SK-MEL-5 (cell line): ENCODE measurements around the gene TTC7B. TPM values are rescaled to one million over a fixed set of nuclear protein-coding genes. Genes with fewer than 3 reads are reported as not detected.

Experiments used
- DNase-seq: peaks from one replicate; pipeline ENCODE4 v3.0.0-alpha.2; 2016; ENCODE audit warnings: low read depth, low spot score
- in situ Hi-C: cut with HindIII; loops from 2 replicates; pipeline ENCODE4 v1.10.0; 2016; ENCODE audit warnings: low sequenced_read_pairs, high pct_unique_total_duplicates, low pct_unique_long_range_greater_than_20kb
- total RNA-seq: library from RNA; depleted of rRNA; stranded (reverse); fragments of >200 nt; shearing (Covaris generic); gene quantifications from 2 replicates; pipeline ENCODE4 v1.2.3, GENCODE V29; 2014

Gene TTC7B
- total RNA-seq, 1 experiment from 2014 or later, result 31.1 TPM

DNA sequence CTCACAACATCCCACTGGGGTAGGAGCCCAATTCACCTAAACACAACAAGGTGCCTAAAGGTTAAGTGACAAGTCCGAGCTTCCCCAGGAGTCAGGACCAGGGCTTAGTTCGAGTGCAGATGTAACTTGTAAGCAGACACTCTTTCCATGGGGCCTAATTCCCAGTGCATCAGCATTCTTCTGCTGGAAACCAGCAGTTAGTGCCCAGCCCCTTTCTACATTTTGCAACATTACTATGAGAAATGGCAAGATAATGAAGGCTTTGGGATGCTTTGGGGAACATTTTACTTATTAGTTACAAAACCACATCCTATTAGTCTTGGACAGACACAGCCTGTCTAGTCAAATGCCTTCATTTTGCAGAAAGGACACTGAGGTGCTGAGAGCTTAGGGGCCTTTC lies 239.6 kb downstream of the TTC7B start:
- DNase-seq, result no peak
- in situ Hi-C loops, result no loop called here

DNA sequence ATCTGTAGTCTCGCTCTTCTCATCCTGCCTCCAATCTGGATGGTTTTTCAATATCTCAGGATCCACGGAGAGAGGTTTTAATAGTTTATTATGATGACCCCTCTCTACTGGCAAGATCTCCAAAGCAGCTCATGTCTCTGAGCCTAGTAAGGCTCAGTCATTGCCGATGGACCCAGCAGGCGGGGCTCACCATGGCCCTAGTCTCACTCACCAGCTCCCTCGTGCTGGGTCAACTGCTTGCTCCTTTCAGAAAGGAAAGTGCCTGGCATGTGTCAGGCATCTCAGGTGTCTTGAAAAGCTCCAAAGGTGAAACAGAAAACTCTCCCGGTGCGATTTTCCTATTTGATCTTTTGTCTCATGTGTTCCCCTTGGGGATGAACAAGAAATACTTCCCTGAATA lies 240.4 kb downstream of the TTC7B start:
- in situ Hi-C loops, result no loop called here
- no peak for DNase-seq

DNA sequence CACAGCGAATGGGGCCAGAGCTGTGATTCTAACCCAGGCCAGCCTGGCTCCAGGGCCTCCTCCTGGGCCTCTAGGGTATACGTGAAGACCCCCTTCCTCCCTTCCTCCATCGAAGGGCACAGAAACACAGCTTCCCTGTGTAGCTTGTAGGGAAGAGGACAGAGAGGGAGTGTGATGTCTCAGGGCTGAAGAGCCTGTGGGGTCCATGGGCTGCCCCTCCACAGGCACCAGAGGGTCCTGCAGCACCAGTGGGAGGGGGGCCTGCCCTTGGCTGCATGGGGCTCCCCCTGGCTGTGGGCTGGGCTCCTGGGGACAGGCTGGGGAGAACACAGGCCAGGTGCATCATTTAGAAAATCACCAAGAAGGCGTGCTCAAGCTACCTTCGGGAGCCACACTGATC lies 240.9 kb downstream of the TTC7B start:
- in situ Hi-C loops, result no loop called here
- DNase-seq, result no peak

DNA sequence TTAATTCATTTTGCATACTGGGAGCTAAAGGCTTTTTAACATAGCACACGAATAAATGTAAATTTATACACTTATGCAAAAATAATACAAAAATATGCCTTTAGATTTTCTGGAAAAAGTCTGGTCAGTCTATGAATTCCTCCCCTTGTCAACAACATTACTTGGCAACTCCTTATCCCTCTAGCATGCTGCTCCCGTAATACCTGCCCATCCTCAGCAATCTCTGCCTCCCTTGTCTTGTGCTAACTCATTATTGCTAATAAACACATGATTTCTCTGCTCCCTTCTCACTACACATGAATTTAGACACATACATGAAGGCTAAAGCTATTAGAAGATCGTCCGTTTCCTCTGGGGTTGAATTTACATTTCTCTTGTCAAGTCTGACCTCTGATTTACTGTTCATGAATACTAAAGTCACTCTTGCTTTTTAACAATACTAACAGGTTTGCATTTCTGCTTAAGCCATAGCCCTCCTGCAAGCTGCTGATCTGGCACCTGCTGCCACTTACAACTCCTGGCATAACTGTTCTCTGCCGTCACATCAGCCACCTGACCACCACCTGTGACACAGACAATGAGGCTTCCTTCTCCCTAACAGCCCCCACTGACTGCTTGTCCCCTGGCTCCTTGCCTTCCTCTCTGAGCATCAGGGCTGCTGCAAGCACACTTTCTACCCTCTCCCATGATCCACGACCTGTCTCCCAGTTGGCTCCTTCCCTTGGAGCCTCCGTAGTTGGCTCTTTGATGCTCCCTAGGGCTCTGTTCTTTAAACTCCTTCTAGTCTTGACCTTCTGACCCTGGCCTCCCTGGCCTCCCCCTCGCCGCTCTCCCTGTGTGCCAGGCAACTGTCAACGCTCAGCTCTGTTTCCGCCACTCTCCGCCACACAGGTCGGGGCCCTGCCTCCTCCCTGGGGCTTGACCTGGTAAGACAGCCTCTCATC lies 241.8 kb downstream of the TTC7B start:
- DNase-seq, result no peak

DNA sequence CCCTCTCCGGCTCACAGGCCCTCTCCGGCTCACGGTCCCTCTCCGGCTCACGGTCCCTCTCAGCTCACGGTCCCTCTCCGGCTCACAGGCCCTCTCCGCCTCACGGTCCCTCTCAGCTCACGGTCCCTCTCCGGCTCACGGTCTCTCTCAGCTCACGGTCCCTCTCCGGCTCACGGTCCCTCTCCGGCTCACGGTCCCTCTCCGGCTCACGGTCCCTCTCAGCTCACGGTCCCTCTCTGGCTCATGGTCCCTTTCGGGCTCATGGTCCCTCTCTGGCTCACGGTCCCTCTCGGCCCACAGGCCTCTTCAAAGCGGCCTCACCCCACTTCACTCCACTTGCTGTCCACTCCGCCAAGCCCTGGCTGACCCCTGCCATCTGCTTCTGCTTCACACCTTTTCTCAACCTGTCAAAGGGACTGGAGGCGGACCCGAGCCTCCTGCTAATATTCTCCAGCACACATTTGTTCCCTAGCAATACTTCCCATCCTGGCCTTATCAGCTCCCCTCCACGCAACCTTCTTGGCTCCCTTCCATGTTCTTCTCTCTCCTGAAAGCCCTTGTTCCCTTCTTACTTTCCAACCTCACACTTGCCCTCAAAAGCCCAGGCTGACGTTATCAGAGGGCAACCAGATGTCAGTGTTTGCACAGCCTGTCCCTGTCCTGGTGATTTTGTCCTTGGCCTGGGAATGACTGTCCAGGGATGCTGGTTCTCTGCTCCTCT lies 242.7 kb downstream of the TTC7B start:
- DNase-seq, result no peak
- in situ Hi-C loops, result no loop called here

More for the DNA sequence above, 241.8 kb downstream of the TTC7B start:
- in situ Hi-C loops, result no loop called here

DNA sequence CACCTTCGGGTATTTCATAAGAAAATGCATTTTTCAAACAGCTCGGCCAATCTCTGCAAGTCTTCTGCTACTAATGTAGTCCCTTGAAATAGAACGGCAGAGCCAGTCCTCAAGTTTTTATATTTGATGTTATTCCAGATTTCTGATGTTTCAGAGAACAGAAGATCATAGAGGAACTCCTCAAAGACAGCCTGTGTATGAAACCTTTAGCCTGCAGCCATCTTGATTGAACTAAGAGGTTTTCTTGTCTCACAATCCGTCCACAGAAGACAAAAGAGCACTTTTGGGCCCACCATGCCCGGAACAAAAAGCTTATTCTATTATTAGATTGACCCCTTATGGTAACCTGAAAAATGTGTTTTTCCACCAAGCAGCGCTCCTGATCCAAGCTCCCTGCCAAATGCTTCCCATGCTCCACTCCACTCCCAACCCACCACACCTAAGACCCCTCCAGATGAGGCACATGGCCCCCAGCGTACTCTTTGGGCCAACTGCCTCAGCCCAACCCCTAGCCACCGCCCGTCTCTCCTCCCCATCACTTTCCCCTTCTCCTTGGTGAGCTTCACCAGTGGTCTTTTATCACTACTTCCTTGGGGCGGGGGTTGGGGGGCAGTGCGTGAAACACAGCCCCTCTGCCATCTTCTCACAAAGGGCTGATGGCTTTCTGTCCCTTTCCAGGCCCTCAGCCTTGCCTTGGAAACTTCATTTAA lies 243.6 kb downstream of the TTC7B start:
- DNase-seq, result peak; percentile 91
- in situ Hi-C loops, result no loop called here

DNA sequence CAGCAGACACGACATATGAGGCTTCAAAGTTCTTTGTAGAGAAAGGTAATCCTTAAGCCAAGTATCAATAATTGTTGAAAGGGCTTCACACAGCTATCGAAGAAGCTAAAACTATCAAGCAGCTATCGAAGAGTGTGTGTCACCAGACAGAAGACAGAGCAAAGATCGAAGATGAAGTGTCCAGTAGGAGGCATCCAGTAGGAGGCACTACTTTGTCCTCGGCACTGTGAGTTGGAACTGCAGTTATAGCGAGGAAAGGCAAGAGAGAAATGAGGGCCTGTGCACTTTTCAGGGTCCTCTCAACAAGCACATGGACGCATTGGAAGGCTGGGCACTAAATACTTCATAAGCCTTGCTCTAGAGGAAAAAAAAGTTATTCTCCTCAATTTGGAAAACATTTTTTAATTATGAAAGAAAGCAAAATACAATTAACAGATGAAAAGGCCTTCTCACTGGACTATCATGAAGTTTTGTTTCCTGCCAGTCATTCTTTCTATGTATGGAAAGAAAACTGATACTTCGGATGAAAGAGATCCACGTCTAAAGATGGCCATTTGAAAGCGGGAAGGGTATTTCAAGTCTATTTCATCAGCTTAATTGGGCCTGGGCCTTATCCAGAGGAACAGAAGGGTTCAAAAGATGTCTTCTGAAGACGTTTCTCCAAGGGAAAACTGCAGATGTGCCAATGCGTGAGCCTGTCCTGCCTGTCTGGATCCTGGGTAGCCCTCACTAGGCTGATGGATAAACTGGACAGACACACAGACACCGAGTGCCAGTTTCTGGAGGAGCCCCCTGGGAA lies 244.9 kb downstream of the TTC7B start:
- in situ Hi-C loops, result no loop called here
- DNase-seq, result no peak

DNA sequence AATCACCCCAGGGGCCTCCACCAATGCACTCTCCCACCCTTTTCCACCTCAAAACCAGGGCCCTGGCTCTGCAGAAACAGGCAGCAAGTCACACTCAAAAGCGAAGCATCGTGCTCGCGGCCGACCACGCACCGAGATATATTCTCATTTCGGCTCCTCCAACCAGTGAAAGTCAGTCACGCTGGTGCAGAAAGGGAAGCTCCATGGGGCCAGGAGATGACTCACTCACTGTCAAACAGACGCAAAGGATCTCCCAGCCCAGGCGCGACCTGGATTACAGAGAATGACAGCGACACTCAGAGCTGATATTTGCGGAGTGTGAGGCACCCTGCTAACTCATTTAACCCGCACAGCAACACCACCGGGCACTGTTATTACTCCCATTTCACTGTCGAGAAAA lies 245.8 kb downstream of the TTC7B start:
- in situ Hi-C loops, result no loop called here
- no peak for DNase-seq

DNA sequence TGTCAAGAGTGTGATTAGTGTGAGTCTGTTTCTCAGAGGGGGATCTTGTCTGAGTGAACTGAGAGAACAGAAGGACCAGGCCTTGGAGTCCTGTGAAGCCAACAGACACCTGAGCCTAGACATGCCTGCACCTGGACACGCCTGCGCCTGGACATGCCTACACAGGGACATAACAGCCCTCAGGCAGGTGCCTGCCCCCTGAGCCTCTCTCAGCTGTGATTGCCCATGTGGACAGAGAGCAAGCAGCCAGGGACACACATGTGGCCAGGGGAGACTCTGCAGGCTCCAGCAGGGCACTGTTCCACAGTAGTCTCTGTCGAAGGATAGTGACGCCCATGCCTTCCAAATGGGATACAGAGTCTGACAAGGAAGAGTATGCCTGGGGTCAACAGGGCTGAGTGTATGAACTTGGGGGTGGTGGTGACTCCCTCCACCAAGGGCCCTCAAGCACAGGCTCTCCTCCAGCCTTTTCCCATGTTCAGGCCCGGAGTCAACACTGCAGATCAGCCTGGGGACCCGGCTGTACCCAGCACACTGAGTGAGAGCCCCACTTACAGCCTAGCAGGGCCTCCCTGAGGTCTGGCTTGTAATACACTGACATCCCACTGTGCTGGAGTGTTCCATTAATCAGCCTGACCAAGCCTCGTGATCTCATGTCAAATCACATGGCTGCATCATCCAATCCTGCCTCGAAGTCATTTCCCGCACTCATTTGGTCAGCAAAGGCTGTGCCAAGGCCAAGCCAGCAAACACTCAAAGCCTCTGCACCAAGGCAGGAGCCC lies 246.4 kb downstream of the TTC7B start:
- DNase-seq, result peak; percentile 5
- in situ Hi-C loops, result no loop called here

DNA sequence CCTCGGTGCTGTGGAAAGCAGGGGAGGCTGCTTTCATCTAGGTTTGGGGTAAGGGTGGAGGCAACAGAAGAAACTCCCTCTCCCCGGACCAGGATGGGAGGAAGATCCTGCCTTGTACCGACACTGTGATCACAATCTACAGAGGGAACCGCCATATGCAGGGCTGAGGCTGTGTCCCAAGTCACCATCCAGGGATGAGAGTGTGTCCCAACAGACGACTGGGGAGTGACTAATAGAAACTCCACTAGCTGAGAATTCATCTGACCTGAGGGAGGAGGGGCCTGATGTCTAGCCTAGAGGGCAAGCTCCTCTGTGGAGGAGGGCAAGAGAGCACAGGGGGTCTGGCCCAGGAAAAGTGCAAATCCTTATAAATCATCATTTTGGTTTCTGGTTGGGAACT lies 247.0 kb downstream of the TTC7B start:
- no peak for DNase-seq
- in situ Hi-C loops, result no loop called here

DNA sequence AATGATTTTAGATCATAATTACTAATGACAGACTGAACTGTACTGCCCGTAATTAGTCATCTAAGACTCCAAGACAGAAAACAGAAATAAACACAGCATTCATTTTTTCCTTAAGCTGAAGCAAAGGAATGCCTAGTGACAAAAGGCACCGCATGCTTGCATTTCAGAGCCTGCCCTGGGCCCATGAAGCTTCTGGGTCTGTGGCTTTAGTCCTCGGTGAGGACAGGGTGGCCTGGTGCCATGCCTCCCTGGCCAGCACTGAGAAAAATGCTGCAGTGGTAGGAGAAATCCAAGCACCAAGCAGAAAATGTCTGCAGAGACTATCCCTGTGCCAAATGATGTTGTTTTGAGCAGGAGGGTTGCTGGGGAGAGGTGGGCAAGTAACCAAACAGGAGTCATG lies 247.8 kb downstream of the TTC7B start:
- in situ Hi-C loops, result no loop called here
- no peak for DNase-seq

DNA sequence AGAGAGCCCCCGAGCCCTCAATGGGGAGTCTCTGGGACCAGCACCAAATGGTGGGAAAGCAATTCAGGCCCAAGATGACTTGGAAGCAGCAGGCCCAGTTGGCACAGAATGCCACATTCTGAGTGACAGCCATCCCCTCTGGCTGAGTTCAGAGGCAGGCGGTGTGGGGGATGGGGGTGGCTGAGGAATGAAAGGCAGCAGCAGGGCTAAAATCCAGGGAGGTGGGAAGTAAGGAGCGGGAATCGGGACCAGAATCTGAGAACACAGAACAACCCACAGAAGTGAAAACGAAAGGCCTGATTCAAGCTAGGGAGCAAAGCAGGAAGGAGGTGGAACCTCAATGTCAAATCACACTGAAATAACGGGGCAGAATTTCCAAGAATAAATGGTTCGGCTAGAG lies 248.2 kb downstream of the TTC7B start:
- DNase-seq, result no peak
- in situ Hi-C loops, result no loop called here

DNA sequence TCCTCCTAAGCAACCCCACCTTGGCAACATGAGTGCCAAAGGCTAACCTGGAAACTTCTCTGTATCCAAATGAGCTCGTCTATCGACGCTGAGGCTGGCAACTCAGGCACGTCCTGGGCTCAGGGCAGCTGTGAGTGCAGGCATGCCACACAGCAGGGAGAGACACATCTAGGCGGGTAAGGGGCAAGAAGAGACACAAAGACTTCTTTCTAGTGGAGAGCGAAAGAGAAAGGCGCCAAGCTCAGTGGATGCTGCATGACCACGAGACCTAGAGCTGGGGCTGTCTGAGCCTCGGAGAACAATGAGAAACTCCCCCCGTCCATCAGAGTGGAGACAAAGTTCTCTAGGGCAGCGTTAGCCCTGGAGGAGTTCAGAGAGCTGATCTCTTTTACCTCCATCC lies 249.0 kb downstream of the TTC7B start:
- in situ Hi-C loops, result no loop called here

DNA sequence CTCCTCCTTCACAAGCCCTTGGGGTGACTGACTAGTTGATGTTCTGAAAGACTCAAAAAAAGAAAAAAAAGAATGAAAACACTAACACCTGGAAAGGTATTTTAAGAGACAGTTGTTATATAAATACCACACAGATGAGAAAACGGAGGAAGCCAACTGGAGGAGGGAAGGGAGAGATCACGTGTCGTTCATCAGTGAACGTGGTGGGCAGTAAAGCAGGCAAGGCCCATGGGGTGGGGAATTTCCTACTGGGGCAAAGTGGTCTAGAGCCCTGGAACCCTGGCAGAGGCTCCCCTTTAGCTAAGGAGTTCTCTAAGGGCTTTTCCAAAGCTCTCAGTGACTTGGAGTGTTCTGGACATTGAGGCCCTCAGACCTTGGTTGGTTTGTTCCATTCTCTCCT lies 249.7 kb downstream of the TTC7B start:
- in situ Hi-C loops, result no loop called here
- no peak for DNase-seq

More for the DNA sequence above, 249.0 kb downstream of the TTC7B start:
- no peak for DNase-seq

DNA sequence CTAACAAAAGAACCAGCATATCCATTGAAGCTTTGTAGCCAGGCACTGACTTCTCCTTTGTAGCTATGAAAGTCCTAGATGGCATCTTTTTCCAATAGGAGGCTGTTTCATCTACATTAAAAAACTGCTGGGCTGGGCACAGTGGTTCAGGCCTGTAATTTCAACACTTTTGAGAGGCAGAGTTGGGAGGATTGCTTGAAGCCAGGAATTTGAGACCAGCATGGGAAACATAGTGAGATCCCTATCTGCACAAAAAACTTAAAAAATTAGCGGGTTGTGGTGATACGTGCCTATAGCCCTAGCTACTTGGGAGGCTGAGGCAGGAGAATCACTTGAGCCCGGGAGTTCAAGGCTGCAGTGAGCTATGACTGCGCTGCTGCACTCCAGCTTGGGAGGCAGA lies 251.7 kb downstream of the TTC7B start:
- DNase-seq, result no peak
- in situ Hi-C loops, result no loop called here

DNA sequence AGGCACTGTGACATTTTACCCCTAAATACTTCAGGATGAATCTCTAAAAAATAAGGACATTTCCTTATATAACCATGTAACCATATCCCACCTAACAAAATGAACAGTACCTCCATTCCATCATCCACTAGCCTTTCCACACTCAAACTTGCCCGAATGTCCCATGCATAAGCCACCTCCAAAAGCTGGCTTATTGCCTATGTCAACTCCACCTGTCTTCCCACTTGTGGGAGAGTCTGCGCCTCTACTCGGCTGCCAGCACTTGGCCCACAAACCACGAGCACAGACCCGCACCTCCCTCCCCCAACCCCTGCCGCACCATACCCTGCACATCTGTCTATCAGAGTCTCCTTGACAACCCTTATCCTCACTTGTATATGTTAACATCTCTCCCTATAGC lies 253.6 kb downstream of the TTC7B start:
- no peak for DNase-seq
- in situ Hi-C loops, result no loop called here

DNA sequence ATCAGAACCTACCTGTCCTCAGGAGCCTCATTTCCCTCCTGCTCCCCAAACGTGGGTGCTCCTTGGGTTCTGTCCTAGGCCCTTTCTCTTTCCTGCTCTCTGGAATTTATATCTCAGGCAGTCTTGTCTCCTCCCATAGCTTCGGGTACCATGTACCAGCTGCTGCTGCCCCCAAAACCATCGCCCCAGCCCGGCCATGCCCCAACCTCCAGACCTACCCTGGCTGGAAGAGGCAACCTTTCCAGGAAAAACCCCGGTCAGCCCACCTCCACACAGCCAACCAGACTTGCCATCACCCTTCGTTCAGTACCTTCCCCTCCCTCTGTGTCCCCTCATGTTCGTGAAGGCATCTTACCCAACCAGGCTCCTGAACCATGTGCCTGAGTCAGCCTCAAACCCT lies 254.3 kb downstream of the TTC7B start:
- in situ Hi-C loops, result no loop called here
- no peak for DNase-seq
